Measurements from ENCODE around the gene SIM1. TPM values are rescaled to one million over a fixed set of nuclear protein-coding genes. Genes with fewer than 3 reads are reported as not detected.

Gene SIM1, protein sequence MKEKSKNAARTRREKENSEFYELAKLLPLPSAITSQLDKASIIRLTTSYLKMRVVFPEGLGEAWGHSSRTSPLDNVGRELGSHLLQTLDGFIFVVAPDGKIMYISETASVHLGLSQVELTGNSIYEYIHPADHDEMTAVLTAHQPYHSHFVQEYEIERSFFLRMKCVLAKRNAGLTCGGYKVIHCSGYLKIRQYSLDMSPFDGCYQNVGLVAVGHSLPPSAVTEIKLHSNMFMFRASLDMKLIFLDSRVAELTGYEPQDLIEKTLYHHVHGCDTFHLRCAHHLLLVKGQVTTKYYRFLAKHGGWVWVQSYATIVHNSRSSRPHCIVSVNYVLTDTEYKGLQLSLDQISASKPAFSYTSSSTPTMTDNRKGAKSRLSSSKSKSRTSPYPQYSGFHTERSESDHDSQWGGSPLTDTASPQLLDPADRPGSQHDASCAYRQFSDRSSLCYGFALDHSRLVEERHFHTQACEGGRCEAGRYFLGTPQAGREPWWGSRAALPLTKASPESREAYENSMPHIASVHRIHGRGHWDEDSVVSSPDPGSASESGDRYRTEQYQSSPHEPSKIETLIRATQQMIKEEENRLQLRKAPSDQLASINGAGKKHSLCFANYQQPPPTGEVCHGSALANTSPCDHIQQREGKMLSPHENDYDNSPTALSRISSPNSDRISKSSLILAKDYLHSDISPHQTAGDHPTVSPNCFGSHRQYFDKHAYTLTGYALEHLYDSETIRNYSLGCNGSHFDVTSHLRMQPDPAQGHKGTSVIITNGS
- total RNA-seq: 0.22 and 0.47 TPM in 2 replicates

DNA sequence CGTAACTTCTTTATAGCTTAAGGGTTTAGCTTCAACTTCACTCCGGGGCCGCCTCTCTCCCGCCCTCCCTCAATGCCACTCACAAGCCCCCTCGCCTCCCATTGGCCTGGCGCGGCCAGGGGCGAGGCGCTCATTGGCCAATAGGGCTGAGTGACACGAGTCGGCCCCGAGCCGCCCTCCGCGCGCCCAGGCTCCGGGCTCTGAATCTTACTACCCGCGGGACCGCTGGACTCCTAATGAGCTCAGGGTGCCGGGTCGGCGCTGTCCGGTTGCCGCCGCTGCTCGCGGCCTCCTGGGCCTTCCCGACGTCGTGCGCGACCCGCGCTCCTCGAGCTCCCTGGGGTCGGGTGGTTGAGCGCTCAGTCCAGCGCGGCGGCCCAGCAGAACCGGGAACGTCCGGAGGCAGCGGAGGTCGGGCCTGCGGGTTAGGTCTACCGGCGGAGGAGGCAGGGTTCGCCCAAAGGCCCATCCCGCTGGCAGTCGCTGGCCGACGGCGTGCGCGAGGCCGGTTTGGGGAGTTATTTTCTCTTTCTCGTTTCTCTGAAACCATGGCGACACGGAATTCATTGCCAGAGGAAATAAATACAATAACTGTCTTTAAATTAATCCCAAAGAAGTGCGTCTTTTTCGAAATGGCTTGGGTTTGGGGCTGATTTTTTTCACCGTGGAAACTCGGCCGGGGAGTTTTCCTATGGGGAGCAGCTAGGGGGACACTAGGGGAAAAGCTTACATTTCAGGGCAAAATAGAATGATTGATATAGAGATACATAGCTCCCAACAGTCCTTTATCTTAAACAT is at the start of gene SIM1:
Gene SIM1 (minus strand): TSS at position 19 of the 798 bp plus-strand sequence. CDS start 1,453 bp downstream, outside the sequence.
- intact Hi-C loops (cut with micrococcal nuclease): loop anchor here (1.0 to 5.0 kb wide), 4 partner anchors 18 to 1633 kb away; partner anchors contain the start of gene POU3F2

DNA sequence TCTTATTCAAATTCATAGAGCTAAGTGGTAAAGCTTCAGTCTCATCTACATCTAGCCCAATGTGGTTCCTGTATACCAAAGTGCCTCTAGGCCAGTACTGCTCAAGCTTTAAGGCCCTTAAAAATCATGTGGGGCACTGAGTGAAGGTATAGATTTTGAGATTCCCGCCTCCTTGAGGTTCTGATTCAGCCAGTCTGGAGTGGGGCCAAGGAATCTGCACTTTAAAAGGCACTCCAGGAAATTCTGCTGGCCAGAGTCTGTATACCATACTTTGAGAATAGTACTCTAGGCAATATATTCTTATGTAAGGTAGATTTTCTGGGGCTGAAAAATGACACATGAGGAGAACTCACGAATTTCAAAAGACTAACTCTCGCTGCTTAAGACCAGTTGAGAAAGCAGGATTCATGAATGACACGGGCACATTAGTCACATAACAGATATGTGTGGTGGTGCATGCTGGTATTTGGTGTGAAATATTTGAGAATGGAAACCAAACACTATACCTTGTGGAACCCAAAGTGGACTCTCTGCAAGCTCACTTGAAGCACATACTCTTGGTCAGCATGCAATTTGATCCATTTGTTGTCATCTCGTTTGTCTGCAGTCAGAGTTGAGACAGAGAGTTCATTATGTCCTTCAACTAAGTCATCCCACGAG is 47.6 kb upstream of the SIM1 start:
- intact Hi-C loops (cut with micrococcal nuclease): no loop called here

DNA sequence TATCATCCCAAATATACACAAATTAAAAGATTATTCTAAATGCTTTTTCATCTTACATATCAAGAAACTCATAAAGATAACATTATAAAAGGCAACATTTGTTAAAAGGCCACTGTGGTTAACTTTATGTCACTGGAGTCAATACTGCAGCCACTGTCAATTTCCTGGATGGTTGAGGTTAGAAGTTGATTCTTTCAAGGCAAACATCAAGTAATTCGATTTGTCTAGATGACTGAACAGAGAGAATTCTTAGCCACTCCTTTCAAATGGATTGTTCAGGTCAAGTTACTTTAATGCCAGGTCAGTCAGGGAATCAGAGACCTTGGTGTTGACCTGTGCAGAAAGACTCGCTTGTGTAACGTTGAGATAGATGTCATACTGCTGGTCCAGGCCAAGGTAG is 44.4 kb upstream of the SIM1 start:
- intact Hi-C loops (cut with micrococcal nuclease): no loop called here

DNA sequence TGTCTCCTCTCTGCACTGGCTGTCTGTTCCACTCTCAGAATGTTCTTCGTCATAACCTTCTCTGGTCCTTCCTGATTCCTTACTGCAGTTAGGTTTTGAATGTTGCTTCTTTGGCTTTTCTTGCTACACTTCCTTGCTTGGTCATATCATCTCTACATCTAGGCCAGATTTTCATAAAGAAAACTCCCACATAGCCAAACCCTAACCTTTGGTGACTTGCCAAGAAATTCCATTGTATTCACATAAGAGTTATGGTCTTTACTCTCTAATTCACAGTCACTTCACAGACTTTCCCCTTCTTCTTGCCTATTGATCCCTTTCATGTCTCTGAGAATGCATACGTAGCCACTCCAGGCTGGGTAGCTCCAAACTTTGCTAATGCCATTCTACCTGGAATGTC is 41.9 kb upstream of the SIM1 start:
- intact Hi-C loops (cut with micrococcal nuclease): no loop called here

DNA sequence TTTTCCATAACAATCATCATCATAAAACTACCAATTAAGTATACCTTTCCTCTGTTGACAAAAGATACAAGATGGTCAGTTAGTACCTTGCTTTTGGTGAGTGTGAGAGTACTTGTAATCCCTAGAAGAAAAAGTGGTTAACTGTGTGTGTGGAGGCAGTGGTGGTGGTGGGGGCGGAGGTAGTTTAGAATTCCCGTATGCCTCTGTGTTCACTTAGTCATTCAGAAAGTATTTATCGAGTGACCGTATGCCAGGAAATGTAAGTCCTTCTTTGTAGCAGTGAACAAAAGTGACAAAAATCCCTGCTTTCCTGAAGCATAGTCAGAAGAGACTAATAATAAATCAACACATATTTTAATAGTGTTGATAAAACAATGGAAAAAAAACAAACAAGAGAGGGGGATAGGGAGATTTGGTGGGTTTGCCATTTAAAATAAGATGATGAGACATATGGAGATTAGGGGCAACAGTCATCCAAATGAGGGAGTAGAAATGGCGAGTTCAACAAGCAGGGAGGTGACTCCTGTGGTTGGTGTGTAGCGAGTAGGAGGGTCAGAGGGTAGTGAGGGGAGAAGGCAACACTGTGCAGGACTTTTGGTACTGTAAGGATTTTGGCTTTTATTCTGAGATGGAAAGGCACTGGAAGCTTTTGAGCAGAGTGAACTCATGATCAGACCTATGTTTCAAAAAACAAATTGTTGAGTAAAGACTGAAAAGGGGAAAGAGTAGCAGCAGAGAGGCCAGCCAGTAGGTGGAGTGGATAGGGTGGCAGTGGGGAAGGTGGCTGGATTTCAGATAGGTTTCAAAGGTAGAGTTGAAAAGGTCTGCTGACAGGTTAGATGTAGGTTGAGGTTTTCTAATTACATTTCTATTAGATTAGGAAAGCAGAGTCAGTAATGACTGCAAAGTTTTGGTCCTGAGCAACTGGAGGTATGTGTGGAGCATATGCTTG is 40.3 kb upstream of the SIM1 start:
- intact Hi-C loops (cut with micrococcal nuclease): no loop called here

DNA sequence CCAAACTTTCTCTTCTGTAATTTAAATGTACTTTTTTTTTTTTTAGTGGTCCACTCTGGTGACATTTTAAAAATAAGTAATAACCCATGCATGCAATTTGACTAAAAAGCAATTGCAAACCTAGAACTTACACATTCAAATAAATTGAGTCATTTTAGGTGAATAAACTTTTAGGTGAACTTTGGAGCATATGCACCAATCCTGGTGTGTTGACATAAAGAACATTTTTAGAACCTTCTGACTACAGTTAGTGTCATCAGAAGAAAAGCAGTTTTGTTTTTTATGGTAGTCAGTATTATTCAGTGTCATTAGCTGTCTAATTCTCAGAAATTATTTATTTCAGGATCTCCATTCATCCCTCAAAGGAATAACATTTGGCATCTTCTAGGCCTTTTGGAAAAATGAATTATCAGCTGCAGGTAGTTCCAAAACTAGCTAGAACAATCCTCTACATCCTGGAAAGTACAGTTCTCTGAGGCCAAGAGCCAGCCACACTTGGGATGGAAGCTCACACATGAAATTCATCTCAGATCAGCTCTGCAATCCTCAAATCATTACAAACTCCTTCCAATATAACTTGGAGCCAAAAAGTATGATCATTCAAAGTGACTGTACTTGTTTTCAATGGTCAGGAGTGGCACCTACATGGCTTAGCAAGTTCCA is 38.5 kb upstream of the SIM1 start:
- intact Hi-C loops (cut with micrococcal nuclease): loop anchor here (1.0 kb wide), 1 partner anchor 30 kb away; no protein-coding TSS in a partner anchor

DNA sequence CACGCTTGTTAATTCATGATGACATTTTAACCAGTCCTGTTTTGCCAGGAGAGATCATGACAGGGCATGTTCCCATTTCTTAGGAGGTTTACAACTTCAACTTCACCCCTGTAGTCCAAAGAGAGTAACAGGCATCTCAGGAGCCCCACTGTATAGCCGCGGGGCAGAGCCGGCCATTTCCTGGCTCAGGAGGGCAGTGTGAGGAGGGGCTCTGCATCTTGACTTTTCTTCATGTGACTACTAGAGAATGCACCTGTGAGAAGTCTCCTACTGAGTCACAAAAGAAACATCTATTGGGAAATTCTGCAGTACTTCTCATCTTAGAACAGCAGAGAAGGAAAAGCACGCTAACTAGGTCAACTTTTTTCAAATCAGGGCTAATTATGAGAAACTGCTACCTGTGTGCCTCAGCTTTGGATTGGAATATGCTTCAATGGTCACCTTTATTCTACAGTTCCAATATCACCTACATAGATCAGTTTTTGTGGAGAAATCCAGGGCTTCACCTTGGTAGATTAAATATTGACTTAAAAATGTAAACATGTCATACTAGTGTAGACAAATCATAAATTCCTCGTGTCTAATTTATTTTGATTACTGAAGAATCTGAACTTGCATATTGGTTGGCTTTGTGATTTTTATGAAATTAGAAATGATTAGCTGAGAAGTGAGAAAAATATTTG is 28.6 kb upstream of the SIM1 start:
- intact Hi-C loops (cut with micrococcal nuclease): no loop called here

DNA sequence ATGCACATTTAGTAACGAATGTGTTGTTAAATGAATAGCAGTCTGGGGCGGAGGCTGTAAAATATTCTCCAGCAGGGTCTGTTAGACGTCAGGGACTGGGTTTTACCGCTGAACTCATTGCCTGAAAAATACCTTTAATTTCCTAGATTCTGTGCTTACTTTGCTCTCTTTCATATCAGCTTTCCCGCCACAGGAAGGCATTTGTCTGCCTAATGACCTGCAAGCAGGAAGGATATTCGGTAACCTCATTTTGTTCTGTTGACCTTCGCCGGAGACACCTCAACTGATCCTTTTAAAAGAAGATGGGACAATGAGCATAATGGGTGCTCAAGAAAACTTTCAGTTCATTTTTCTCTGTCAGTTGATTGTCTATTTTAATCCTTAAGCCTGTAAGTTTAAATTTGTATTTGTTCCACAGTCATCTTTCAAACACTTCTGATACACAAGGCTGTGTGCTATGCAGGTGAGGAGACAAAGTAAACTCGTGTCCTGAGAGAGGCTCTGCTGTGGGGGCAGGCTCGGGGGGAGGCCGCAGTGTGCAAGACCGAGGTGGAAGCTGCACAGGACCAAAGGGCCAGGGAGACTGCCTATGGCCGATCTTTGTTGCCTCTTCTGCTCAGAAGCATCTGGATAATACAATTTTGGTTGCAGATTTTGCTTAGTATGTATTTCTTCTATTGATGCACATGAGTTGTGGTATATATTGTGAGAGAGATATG is 27.4 kb upstream of the SIM1 start:
- intact Hi-C loops (cut with micrococcal nuclease): no loop called here

DNA sequence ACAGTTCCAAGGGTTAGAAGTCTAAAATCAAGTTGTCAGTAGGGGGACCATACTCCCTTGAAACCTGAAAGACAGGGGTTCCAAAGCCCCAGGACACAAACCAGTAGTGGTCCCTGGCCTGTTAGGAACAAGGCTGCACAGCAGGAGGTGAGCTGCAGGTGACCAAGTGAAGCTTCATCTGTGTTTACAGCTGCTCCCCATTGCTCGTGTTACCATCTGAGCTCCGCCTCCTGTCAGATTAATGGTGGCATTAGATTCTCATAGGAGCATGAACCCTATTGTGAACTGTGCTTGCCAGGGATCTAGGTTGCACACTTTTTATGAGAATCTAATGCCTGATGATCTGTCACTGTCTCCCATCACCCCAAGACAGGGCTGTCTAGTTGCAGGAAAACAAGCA is 25.3 kb upstream of the SIM1 start:
- intact Hi-C loops (cut with micrococcal nuclease): no loop called here

DNA sequence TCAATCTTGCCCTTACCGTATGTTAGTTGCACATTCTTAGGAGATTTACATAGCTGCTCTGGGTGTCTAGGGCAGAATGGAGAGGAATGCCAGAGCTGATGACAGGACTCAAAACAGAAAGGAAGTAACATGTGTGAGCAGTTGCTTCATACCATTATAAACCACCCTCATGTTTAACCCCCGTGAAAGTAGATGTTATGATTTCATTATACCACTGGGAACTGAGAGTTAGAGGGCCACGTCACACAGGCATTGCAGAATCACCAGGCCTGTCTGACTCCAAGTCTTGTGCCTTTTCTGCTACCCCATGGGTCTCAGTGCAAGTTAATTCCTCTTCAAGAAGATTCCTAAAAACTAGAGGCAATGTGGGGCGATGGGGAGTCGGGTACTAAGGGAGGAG is 23.5 kb upstream of the SIM1 start:
- intact Hi-C loops (cut with micrococcal nuclease): no loop called here

DNA sequence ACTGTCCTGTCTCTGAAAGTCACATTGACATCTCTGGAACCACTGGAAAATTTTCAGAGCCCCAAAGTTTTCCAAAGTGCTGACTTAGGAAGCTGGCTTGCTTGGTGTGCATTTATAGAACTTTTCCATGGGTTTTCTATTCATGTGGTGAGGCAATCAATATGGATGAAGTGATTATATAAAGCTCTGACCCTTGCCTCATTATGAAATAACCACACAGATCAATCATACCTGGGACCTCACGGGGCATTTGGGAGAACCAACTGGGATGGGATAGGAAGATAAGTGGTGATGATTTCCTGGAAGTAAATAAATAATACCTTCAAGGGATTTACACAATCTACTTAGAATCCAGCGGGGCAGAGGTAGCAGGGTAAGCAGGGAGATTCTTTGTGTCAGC is 22.9 kb upstream of the SIM1 start:
- intact Hi-C loops (cut with micrococcal nuclease): no loop called here

DNA sequence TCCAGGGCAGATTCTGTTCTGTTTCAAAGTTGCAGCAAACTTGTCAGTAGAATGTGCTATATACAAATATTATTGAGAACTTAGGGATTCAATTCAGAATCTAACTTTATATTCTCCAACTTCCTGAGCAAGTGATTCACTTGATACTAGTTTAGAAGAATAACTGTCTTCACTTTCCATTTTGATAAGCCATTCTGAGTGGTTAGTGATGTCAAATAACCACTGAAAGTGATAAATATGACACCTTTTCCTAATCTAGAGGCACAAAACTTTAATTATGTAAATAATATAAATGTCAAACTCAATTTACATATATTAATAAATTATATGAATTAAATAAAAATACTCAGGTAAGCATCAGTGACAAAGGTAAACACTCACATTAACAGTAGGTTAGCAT is 20.5 kb upstream of the SIM1 start:
- intact Hi-C loops (cut with micrococcal nuclease): no loop called here

DNA sequence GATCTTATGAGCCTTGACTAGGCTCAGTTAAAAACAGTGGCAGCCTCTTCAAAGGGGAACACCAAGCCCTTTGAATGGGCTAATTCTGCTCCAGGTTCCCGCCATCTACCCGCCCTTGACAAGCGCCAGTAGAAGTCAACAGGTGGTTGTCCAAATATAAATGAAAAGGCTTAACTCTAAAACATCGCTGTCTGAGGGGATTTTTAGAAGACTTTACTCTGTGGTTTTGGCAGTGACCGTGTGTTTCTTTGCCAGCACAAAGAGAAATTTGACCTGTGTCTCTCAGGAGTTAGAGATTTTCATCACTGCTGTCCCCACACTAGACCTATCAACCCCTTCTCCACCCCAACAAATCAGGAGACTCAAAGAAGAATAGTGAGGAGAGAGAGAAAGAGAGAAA is 19.8 kb upstream of the SIM1 start:
- intact Hi-C loops (cut with micrococcal nuclease): no loop called here

DNA sequence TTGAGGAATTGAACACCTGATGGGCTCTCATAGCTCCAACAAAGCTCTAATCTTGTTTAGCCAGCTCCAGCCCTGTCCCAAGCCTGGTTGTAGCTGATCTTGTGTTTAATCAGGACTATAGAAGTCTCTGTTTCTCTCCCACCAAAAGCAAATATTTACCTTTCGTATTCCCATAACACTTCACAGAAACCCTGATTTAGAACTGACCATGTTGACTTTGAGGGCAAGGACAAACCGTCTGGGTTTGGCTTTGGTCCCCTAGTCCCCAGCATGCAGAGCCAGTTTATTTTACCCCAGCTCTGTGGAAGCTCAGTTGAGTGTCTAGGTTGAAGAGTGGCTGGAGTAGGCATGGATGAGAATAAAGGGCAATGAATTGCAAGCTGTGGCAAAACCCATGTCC is 18.0 kb upstream of the SIM1 start:
- intact Hi-C loops (cut with micrococcal nuclease): no loop called here

DNA sequence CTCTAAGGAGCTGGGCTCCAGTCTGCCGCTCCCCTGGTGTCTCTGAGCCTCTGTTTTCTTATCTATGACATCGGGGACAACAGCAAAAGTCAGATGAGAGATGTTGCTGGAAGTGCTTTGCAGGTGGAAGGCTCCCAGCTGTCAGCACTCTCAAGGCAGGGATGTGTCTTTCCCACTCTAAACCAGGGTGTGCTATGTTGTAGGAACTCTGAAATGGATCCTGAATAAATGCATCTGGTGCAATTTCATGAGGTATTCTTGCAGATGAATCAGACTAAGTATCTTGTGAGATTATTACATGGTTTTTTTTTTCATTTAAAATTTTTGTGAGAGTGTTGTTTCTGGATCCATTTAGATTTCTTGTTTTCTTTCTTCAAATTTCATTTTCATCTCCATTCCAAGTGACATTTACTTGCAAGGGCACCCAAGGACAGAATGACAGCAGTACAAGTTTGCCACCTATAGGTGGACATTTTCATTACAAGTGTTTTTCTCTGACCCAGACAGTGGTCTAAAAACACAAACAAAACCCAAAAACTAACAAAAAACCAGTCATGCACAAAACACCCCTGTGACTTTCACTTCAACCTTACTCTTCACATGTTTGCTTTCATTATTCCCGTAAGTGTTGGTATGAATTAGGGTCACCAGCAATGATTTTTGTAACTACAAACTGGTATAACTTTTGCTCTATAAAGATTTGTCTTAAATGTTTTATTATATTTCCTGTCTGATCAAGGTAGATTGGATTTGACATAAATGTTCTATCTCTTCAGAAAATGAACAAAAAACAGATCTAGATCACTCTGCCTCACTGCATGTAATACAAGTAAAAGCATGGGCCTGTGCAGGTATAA is 14.7 kb upstream of the SIM1 start:
- intact Hi-C loops (cut with micrococcal nuclease): loop anchor here (1.0 to 10.0 kb wide), 7 partner anchors 183 to 611 kb away; no protein-coding TSS in a partner anchor

DNA sequence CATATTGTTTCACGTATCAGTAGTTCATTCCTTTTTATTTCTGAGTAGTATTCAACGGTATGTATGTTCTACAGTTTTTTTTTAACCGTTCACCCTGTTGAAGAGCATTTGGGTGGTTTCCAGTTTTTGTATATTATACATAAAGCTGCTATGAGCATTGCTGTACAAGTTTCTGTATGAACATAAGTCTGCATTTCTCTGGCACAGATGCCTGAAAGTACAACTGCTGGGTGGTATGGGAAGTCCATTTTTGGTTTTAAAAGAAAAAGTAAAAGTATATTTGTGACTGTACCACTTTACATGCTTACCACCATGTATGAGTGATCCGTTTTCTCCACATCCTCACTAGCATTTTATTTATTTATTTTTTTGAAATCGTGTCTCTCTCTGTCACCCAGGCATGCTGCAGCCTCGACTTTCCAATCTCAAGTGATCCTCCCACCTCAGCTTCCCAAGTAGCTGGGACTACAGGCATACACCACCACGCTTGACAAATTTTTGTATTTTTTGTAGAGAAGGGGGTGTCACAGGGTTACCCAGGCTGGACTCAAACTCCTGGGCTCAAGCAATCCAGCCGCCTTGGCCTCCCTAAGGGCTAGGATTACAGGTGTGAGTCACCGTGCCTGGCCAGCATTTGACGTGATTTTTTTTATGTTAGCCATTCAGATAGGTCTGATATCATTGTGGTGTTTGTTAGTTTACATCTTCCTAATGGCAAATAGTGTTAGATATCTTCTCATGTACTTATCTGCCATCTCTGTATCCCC is 11.0 kb upstream of the SIM1 start:
- intact Hi-C loops (cut with micrococcal nuclease): loop anchor here (5.0 to 10.0 kb wide), 2 partner anchors 187 to 221 kb away; no protein-coding TSS in a partner anchor

All from T-helper 1 cell treated with Interleukin-12 subunit alpha and Interleukin-12 subunit beta and Interleukin-4 antibody, amounts not matched to agents 30 ng/mL and 1 ng/mL, for 36 hours (primary cell).